HFF-Myc (cell line): Measurements from ENCODE around the gene CACTIN.
"Not testable (repeated sequence)": the region's sequence is repeated elsewhere in the genome, so short reads cannot be mapped to it uniquely, and the experiment has no call there.

Experiments used
- DNase-seq: peaks from one replicate; pipeline ENCODE4 v3.0.0-alpha.2; 2011; ENCODE audit warnings: low read depth; ENCODE audit errors: extremely low read depth
- H3K4me3 ChIP-seq: replicated peaks from 2 replicates; pipeline ENCODE4 v1.5.1; 2011; ENCODE audit warnings: low read depth, mild to moderate bottlenecking, control low read depth, low read length
- TF ChIP-seq, protein P1 (sequence below): IDR thresholded peaks from 2 replicates; pipeline ENCODE4 v1.5.1; 2012; ENCODE audit warnings: mild to moderate bottlenecking, low read depth, low read length, control low read depth; ENCODE audit errors: missing control alignments

The CACTIN gene

DNA sequence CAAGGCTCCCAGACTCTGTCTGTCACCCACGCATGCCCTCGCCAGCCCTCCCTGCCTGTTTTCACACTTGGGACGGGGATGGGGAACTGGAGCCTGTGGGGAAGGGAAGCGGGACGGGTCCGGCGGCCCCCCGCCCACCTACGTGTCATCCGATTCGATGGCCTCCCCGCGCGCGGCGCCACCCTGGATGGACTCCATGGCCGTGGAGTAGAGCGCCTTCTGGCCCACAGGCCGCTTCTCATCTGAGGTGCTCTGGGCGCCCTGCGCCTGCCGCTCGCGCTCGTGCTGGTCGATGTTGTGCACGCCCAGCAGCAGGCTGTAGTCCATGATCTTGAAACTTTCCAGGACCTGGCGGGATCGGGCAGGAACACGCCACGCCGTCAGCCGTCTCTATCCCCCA is 25.1 kb upstream of the CACTIN start:
- H3K4me3 ChIP-seq, result no peak overlapping the region
- no peak for DNase-seq
- TF ChIP-seq, protein P1, sequence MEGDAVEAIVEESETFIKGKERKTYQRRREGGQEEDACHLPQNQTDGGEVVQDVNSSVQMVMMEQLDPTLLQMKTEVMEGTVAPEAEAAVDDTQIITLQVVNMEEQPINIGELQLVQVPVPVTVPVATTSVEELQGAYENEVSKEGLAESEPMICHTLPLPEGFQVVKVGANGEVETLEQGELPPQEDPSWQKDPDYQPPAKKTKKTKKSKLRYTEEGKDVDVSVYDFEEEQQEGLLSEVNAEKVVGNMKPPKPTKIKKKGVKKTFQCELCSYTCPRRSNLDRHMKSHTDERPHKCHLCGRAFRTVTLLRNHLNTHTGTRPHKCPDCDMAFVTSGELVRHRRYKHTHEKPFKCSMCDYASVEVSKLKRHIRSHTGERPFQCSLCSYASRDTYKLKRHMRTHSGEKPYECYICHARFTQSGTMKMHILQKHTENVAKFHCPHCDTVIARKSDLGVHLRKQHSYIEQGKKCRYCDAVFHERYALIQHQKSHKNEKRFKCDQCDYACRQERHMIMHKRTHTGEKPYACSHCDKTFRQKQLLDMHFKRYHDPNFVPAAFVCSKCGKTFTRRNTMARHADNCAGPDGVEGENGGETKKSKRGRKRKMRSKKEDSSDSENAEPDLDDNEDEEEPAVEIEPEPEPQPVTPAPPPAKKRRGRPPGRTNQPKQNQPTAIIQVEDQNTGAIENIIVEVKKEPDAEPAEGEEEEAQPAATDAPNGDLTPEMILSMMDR, result no peak

DNA sequence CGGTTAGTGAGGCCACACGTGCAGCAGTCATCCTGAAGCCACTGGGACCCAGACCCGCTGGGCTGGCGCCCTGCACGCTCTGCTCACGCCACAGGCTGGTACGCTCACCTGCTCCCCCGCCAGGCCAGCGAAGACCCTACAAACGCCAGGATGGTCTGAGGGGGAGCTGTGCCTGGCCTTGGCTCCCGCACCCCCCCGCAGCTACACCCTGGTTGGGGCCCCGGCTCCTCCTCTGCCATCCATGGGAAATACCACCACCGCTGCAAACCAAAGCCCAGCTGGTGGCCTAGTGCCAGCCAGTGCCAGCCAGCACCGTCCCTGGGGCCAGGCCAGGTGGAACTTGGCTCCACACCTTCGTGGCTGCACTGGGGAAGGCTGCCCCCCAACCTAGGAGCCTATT is 23.3 kb upstream of the CACTIN start:
- no peak for DNase-seq
- TF ChIP-seq, protein P1, result no peak
- no peak overlapping the region for H3K4me3 ChIP-seq

DNA sequence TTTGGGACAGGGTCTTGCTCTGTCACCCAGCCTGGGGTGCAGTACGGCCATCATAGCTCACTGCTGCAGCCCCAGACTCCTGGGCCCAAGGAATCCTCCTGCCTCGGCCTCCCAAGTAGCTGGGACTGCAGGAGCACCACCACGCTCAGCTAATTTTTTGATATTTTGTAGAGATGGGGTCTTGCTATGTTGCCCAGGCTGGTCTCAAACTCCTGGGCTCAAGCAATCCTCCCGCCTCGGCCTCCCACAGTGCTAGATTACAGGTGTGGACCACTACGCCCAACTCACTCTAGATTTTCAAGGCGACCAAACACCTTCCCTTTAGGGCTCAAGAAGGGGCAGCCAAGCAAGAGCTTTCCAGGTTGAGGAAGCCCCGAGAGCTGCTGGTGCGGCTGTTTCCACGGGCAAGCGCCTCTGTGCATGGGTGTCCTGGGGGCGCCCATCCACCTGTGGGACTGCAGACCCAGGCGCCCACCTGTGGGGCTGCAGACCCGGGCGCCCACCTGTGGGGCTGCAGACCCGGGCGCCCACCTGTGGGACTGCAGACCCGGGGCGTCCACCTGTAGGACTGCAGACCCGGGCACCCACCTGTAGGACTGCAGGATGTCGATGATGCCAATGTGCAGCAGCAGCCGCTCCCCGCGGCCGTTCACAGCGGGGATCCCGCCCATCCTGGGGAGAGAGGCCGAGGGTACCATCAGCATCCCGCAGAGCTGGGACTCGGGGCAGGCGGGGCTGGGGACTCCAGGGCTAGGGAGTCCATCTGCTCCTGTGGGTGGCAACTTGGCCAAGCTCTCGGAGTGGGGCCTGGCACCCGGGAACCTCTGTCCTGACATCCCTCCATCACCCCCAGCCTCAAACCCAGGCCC is 21.7 kb upstream of the CACTIN start:
- TF ChIP-seq, protein P1, result no peak
- no peak overlapping the region for H3K4me3 ChIP-seq
- DNase-seq, result no peak

DNA sequence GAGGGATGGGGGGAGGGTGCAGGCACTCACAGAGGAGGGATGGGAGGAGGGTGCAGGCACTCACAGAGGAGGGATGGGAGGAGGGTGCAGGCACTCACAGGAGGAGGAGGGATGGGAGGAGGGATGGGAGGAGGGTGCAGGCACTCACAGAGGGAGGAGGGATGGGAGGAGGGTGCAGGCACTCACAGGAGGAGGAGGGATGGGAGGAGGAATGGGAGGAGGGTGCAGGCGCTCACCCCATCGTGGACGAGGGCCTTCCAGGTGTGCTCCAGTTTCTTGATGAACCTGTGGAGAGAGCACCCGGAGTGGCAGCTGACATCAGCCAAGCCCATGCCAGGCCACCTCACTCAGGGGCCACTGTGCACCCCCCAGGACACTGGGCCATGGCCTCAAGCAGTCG is 20.5 kb upstream of the CACTIN start:
- not testable (repeated sequence) for DNase-seq

DNA sequence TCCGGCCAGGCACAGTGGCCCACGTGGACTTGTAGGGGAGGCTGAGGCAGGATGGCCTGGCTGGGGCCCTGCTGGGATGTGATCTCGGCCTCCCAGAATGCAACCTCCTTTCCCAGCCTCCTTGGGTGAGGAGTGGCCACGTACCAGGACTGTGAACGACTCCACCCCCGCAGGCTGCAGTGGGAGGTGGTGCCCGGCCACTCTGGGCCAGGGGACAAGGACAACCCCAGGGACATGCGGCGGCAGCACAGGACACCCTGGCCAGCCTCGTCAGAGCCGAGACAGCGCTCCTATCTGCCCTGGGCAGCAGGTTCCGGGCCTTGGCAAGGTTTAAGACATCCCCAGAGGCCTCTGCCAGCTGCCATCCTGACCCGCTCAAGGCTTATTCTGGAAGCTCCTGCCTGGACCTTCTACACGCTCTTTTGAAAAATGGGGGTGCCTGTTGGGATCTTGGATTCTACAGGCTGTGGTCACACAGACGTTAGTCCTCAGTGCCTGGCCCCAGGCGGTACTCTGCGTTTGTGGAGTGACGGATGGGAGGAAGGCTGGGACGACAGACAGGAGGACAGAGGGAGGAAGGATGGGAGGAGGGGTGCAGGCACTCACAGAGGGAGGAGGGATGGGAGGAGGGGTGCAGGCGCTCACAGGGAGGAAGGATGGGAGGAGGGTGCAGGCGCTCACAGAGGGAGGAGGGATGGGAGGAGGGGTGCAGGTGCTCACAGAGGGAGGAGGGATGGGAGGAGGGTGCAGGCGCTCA is 19.9 kb upstream of the CACTIN start:
- H3K4me3 ChIP-seq, result no peak overlapping the region
- DNase-seq, result no peak
- TF ChIP-seq, protein P1, result no peak

More for the DNA sequence above, 20.5 kb upstream of the CACTIN start:
- H3K4me3 ChIP-seq, result not testable (repeated sequence)

DNA sequence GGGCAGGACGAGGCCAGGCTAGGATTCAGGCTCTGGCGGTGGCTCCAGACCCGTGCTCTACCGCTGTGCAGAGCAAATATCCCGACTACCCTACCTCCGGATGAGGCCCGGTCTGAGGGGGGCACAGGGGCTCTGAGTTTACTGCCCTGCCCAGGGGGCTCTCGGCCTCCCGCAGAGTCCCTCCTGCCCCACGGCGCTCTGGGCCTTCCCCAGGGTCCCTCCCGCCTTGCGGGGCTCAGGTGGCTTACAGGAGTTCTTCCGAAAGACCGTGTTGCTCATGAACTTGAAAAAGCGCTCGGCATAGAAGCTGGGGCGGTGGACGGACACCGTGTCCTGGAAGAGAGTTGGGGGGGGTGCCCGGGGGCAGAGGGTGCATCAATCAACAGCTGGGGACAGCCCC is 19.1 kb upstream of the CACTIN start:
- TF ChIP-seq, protein P1, result no peak
- no peak overlapping the region for H3K4me3 ChIP-seq
- DNase-seq, result no peak

DNA sequence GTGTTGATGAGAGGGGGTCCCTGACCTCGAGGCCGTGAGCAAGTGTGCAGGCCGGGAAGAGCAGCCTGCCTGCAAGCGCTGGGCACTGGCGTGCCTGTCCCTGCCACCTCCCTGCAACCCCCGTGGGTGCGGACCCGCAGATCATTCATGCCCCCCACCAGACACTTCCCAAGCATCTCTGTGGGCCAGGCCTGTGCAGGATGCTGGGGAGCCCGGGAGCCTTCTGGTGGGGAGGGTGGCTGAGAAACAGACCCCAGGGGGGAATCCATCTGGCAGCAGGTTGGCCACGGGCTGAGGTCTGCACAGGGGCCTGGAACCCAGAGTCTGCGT is 18.4 kb upstream of the CACTIN start:
- H3K4me3 ChIP-seq, result no peak overlapping the region
- no peak for DNase-seq
- TF ChIP-seq, protein P1, result no peak
